SK-N-MC (cell line): ENCODE results near the gene FAM90A1.
"Not testable (repeated sequence)": the region's sequence is repeated elsewhere in the genome, so short reads cannot be mapped to it uniquely, and the experiment has no call there.

Source experiments
- DNase-seq: peaks from one replicate; pipeline ENCODE4 v3.0.0-alpha.2; 2011; ENCODE audit warnings: low read depth, low spot score
- H3K27ac ChIP-seq: fragments of 200-600 bp; sonication (generic); 2 replicates; pipeline ENCODE4 v1.5.1; 2016; ENCODE audit warnings: mixed run types
- H3K36me3 ChIP-seq: fragments of 200-600 bp; sonication (generic); 2 replicates; pipeline ENCODE4 v1.6.1; 2017; ENCODE audit warnings: antibody characterized with exemption, low read length, mixed read lengths; ENCODE audit not compliant: insufficient read depth
- H3K4me3 ChIP-seq: fragments of 200-600 bp; sonication (generic); 2 replicates; pipeline ENCODE4 v1.5.1; 2016
- H3K9ac ChIP-seq: fragments of 200-600 bp; sonication (generic); 2 replicates; pipeline ENCODE4 v1.8.0; 2017; ENCODE audit warnings: mixed run types, mixed read lengths; ENCODE audit not compliant: insufficient read length
- H3K9me3 ChIP-seq: fragments of 200-600 bp; sonication (generic); 2 replicates; pipeline ENCODE4 v1.6.1; 2017; ENCODE audit warnings: low read depth, mild to moderate bottlenecking, antibody characterized with exemption, low read length, moderate library complexity, mixed read lengths
- EZH2 ChIP-seq: fragments of 200-600 bp; sonication (generic); IDR thresholded peaks from one replicate; pipeline ENCODE4 v1.6.1; 2017; ENCODE audit warnings: antibody characterized with exemption
- FOXP2 ChIP-seq: optimal IDR thresholded peaks from 2 replicates; pipeline ENCODE3; 2011; ENCODE audit warnings: mild to moderate bottlenecking, moderate library complexity; ENCODE audit not compliant: insufficient read depth; ENCODE audit errors: extremely low read length, control extremely low read depth
- POLR2AphosphoS5 ChIP-seq: IDR thresholded peaks from 2 replicates; pipeline ENCODE4 v1.6.1; 2012; ENCODE audit warnings: mild to moderate bottlenecking, low read depth, low read length, borderline replicate concordance

The FAM90A1 gene

DNA sequence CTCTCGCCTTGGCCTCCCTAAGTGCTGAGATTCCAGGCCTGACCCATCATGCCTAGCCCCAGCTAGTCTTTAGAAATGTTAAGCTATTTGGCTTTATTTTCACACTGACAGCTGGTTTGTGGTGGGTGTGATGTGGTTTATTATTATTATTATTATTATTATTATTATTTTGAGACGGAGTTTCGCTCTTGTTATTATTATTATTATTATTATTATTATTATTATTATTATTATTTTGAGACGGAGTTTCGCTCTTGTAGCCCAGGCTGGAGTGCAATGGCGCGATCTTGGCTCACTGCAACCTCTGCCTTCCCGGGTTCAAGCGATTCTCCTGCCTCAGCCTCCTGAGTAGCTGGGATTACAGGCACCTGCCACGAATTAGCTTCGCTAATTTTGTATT lies 1.2 kb upstream of the FAM90A1 start:
- H3K36me3 ChIP-seq, H3K9ac ChIP-seq, H3K4me3 ChIP-seq, DNase-seq, H3K27ac ChIP-seq, H3K9me3 ChIP-seq: not testable (repeated sequence)

DNA sequence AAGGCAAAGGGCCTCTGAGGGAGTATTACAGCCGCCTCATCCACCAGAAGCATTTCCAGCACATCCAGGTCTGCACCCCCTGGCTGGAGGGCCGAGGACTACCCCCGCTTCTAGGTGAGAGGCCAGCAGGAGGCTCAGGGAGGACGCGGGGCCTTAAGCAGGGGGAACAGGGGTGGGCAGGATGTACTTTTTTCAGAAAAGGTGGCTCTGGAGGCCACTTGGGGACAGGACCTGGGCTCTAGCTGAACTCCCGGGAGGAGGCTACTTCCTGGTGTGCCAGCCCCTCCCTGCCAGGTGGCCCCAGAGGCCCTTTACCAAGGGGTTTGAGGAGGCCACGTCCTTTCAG lies 287 bp upstream of the FAM90A1 start:
- H3K9me3 ChIP-seq, H3K9ac ChIP-seq, DNase-seq, H3K27ac ChIP-seq, H3K36me3 ChIP-seq: not testable (repeated sequence)
- peak overlapping the region; percentile 56 for H3K4me3 ChIP-seq

- no peak overlapping the region for H3K9ac ChIP-seq
- TF ChIP-seq POLR2AphosphoS5 (no peak), FOXP2 (no peak), EZH2 (no peak)
Measured at GRCh38 chr12:8226355-8226754, 1.1 kb downstream of the FAM90A1 start.

GRCh38 chr12:8224782-8225181 lies 2.6 kb downstream of the FAM90A1 start:
- H3K4me3 ChIP-seq, DNase-seq, H3K9ac ChIP-seq, H3K9me3 ChIP-seq, H3K27ac ChIP-seq, H3K36me3 ChIP-seq: not testable (repeated sequence)

More at GRCh38 chr12:8226355-8226754, 1.1 kb downstream of the FAM90A1 start:
- H3K9me3 ChIP-seq, result no peaks in the 10 kb centered on the region
- no peak for DNase-seq
- H3K36me3 ChIP-seq, result no peaks in the 10 kb centered on the region
- H3K4me3 ChIP-seq, result no peak overlapping the region
- H3K27ac ChIP-seq, result no peak overlapping the region

GRCh38 chr12:8223646-8224045 lies 3.8 kb downstream of the FAM90A1 start:
- not testable (repeated sequence) for H3K9ac ChIP-seq, DNase-seq, H3K9me3 ChIP-seq, H3K27ac ChIP-seq, H3K36me3 ChIP-seq, H3K4me3 ChIP-seq

GRCh38 chr12:8222303-8222702 lies 5.1 kb downstream of the FAM90A1 start:
- H3K4me3 ChIP-seq, DNase-seq, H3K9ac ChIP-seq, H3K9me3 ChIP-seq, H3K36me3 ChIP-seq, H3K27ac ChIP-seq: not testable (repeated sequence)

- not testable (repeated sequence) for H3K9me3 ChIP-seq, DNase-seq, H3K27ac ChIP-seq, H3K9ac ChIP-seq, H3K36me3 ChIP-seq, H3K4me3 ChIP-seq
Measured at GRCh38 chr12:8221844-8222243, 5.6 kb downstream of the FAM90A1 start.

DNA sequence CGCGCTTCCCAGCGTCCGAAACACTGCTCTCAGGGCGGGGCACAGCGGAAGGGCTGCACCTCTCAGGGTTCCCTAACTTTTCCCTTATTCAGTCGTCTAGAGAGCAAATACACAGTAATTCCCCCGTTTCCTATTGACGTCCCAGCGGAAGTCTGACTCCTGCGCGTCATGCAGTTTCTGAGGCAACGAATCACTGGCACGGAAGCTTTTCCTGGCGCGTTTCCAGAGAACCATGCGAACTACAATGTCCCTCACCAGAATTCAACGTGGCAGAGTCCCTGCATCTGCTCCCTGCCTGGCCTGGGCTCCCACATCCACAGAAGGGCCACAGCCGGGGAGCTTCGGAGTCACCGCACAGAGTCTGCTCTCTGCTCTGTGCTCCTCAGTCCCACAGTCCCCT lies 6.0 kb downstream of the FAM90A1 start:
- DNase-seq, result peak; percentile 32
- not testable (repeated sequence) for H3K4me3 ChIP-seq, H3K9ac ChIP-seq

DNA sequence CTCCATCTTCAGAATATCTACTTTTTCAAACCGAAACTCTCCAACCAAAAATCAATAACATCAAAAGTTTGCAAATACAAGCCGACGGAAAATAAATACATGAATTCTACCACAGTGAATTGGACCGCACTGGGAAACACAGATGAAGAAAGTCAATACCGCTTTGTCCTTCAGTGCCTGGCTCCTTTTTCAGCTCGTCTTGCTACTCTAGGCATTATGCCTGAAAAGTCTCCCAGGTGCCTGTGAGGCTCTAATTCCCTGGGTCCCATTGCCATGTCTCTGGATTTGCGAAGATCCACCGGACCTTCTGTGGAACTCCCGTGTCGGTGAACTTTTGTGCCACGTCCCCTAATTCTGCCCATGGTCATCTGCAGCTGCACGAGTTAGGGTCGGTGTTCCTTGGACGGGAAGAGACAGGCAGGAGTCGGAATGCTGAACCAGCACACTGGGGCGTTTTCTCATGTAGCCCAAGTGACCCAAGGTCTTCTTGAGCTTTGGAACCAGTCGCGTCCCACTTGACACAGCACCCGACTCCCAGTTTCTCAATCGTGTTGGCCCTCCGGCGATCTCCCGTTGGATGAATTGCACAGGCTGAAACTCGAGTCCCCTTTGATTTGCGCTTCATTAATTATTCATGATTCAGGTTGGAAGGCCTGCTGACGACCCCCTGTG lies 8.6 kb downstream of the FAM90A1 start:
- H3K9me3 ChIP-seq, H3K36me3 ChIP-seq, H3K27ac ChIP-seq, H3K9ac ChIP-seq, H3K4me3 ChIP-seq, DNase-seq: not testable (repeated sequence)

More for the DNA sequence above, 6.0 kb downstream of the FAM90A1 start:
- not testable (repeated sequence) for H3K27ac ChIP-seq, H3K9me3 ChIP-seq, H3K36me3 ChIP-seq

- H3K27ac ChIP-seq, H3K36me3 ChIP-seq, DNase-seq: not testable (repeated sequence)
Measured at GRCh38 chr12:8197685-8198308, 29.6 kb downstream of the FAM90A1 start.

DNA sequence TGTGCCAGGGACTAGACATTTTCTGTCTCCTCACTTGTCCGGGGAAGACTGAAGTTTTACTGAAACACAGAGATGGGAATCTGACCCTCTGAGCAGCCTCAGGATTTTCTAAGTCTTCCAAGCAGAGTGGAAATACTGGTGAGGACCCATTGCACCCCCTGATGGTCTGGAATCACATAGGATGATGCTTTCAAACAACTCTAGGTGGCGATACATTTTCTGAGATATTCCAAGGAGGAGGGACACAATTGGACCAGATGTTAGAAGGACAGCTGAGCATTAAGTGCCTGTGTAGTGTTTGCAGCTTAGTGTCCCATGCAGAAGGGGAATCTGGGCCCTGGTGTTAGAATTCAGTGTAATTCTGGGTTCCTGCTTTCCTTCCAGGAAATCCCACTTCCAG lies 39.3 kb downstream of the FAM90A1 start:
- H3K36me3 ChIP-seq, H3K9me3 ChIP-seq, H3K4me3 ChIP-seq, H3K9ac ChIP-seq, H3K27ac ChIP-seq, DNase-seq: not testable (repeated sequence)

More at GRCh38 chr12:8197685-8198308, 29.6 kb downstream of the FAM90A1 start:
- H3K4me3 ChIP-seq, H3K9me3 ChIP-seq, H3K9ac ChIP-seq: not testable (repeated sequence)

- H3K36me3 ChIP-seq, H3K9ac ChIP-seq, H3K9me3 ChIP-seq, H3K27ac ChIP-seq, DNase-seq, H3K4me3 ChIP-seq: not testable (repeated sequence)
Measured at GRCh38 chr12:8184206-8184605, 43.2 kb downstream of the FAM90A1 start.

- H3K36me3 ChIP-seq, H3K27ac ChIP-seq: not testable (repeated sequence)
Measured at GRCh38 chr12:8183346-8183745, 44.1 kb downstream of the FAM90A1 start.

GRCh38 chr12:8182923-8183322 lies 44.5 kb downstream of the FAM90A1 start:
- H3K9ac ChIP-seq, H3K4me3 ChIP-seq, H3K9me3 ChIP-seq, H3K27ac ChIP-seq, H3K36me3 ChIP-seq, DNase-seq: not testable (repeated sequence)

More at GRCh38 chr12:8183346-8183745, 44.1 kb downstream of the FAM90A1 start:
- H3K9ac ChIP-seq, H3K9me3 ChIP-seq, H3K4me3 ChIP-seq, DNase-seq: not testable (repeated sequence)
